NCI-H2196 treated with DMSO at 0.1 percent for 48 hours (cell line): ENCODE measurements around the gene LANCL2.
"Not testable (repeated sequence)": the region's sequence is repeated elsewhere in the genome, so short reads cannot be mapped to it uniquely, and the experiment has no call there.

ENCODE experiments used
- DNase-seq: peaks from one replicate; lab custom pipeline; 2025; ENCODE audit not compliant: unreplicated experiment; lab: John Stamatoyannopoulos, UW

The LANCL2 gene

DNA sequence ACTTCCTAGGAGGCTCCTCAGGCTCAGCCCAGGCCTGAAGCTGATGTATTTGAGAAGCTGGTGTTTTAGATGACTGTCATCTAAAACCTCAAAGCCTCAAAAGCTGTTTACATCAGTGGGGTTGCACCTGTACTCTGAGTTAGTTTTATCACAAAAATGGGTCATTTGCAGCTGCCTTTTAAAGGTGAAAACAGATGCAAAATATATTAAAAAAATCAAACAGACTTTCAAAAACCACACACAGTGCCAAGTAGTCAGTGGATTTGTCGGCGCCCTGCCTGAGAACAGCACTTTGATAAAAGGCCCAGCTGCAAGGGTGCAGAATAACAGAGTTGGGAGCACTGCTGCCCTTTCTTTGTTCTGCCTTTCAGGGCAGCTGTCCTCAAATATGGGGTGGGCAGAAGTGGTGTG is 104.1 kb downstream of the LANCL2 start:
- no peak for DNase-seq

GRCh38 chr7:55469721-55470120 is 104.6 kb downstream of the LANCL2 start:
- no peak for DNase-seq

- no peak for DNase-seq
Measured at GRCh38 chr7:55470261-55470660, 105.1 kb downstream of the LANCL2 start.

DNA sequence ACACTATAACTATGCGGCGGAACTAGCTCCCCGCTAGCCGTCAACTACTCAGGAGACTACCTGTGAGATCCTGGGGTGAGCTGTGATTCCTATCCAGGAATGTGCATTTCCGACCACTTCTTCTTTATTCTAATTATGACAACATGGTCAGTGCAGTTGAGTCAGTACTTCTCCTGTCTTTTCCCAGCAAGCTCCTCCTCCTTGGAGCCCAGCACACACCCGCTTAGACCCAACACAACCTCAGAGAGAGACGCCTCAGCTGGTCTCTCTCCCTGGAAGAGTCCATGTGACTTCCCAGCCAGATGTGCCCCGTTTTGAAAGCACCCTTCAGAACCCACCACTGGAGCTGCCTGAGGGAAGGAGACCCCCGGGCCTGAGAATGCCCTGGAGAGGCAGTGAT is 106.5 kb downstream of the LANCL2 start:
- not testable (repeated sequence) for DNase-seq

GRCh38 chr7:55472406-55472805 is 107.3 kb downstream of the LANCL2 start:
- DNase-seq, result not testable (repeated sequence)

DNA sequence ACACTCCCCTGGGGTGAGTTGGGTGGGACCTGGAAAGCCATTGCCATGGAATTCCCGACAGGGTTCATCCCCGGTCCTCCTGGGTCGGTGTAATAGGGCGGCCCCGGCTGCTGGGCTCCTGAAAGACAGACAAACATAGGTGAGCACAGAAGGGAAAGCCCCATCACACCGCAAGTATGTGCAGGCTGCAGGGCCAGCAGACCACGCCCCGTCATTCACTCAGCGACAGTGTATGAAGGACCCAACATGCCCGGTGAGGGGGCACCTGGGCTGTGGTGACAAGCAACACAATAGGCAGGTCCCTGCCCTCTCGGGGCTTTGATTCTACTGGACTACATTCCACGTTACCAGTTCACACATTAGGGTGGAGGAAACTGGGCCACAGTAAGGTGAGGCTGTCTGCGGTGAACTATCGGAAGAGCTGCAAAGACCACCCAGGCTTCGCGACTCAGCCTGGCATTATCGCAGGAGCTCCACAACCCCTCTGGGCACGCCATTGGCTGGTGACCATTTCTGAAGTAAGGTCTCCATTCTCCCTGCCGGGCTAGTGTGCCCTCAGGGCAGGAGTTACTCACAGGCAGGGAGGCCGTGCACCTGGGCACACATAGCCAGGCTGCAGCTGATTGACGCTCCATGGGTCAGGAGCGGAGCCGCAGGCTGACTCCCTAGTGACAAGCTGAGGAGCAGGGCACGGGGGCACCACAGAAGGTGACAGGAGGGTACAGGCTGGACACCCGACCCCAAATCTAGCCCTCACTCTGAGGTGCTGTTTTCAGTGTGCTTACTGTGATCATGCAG is 108.0 kb downstream of the LANCL2 start:
- DNase-seq, result no peak

DNA sequence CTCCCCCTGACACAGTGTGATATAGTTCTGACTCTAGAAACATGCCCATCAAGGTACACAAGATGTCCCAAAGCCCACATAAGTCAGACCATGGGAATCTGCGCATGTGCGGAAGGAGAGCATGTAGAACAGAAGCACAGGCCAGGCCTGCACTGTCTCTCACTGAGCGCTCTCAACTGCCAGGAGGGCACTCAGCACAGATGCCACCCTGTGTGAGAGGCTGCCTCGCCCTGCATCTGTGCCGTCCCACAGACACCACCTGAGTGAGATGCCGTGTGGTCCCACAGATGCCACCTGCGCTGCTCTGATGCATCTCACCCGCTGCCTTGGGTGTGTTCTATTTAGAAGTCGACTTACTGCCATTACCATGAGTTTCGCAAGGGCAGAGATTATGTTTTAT is 108.8 kb downstream of the LANCL2 start:
- DNase-seq, result no peak

- DNase-seq, result no peak
Measured at GRCh38 chr7:55474944-55475854, 110.1 kb downstream of the LANCL2 start.

- no peak for DNase-seq
Measured at GRCh38 chr7:55475855-55476803, 111.0 kb downstream of the LANCL2 start.

DNA sequence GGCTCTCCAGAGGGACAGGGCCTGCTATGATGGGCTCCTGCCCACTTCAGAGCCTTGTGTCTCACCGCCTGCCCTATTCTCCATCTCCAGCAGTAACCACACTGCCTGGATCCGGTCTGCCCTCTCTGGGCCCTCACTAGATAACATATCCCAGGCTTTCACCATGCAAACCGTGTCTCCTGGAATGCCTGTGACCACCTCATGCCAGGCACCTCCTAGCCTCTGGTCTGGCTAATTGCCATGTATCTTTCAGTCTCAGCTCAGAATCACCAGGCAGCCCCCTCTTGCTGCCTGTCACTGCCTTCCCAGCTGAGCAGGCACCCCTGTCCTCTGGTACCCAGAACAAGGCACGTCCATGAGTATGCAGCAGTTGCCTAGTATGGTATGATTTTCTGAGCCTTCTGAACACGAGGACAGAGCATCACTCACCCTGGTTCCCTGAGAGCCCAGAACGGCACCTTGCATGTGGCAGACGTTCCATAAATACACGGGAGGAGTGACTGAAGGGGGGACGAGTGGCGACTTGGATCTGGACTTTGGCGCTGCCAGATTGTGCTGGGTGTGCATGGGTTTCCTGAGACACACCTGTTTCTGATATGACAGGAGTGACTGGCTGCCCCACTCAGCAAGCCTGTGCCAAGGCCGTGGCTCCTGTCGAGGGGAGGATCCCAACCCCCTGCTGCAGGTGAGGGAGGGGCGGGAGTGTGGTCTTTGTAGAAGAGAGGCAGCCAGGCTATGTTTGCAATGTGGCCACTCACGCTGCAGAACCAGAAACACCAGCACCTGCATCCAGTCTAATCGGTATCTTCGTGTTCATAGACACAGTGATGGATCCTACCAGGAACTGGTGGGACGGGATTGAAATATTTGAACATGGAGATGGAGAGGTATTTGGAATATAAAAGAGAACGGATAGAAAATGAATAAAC is 112.0 kb downstream of the LANCL2 start:
- no peak for DNase-seq

DNA sequence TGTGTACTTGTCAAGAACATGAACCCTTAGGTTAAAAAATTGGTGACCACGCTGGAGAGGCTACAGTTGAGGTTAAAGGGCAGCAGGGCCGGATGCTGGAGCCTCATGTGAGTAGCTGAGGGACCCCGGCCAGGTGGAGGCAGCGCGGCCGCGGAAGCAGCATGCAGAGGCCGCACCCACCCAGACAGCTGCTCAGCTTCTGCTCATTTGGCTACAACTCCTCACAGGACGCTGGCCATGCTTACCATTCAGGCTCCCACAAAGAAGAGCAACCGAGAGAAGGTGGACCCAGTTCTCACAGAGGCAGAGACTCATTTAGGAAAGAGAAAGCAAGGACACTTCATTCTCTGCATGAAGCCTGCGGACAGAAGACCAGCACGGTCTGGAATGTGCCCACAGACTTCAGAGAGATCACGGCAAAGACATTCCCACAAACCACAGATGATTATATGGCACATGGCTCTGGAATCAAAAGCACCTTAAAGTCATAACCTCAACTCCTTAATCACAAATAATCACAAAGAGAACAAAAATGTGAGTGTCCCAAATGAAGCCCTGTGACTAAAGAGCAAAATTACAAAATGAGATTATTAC is 112.7 kb downstream of the LANCL2 start:
- no peak for DNase-seq

DNA sequence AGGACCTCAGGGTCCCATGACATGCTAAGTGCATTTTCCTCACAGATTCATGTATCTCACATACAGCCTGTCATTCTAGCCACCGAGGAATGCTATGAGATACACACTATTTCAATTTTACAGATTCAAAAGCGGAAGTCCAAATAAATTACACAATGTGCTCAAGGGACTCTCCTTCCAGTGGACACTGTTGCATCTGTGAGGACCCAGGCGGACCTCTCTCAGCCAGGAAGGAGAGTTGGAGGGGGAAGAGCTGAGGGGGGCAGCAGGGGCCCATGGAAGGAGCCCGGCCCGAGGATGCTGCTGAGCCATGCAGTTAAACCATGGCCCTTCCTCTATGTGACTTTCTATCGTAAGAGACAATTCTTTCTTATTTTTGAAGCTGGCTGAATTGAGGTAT is 113.6 kb downstream of the LANCL2 start:
- DNase-seq, result no peak

DNA sequence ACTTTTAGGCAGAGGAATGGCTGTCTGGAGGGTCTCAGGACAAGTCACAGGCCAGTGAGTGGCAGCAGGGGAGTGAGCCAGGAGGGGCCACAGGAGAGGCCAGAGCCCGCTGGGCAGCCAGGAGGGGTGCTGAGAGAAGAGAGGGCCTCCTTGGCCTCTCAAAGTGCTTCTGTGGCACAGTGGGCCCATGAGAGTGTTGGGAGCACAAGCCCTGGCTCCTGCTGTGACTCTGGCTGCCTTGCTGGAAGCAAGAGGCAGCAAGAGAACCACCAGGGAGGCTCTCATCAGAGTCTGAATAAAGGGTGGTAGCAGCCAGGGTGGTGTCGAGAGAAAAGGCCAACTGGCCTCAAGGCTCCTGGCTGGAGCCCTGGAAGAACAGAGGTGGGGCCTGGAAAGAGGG is 116.0 kb downstream of the LANCL2 start:
- DNase-seq, result no peak

GRCh38 chr7:55483046-55483445 is 117.9 kb downstream of the LANCL2 start:
- no peak for DNase-seq
